Measurements from ENCODE around the gene ERBB2.
"Not testable (repeated sequence)": the region's sequence is repeated elsewhere in the genome, so short reads cannot be mapped to it uniquely, and the experiment has no call there.

ERBB2 gene

DNA sequence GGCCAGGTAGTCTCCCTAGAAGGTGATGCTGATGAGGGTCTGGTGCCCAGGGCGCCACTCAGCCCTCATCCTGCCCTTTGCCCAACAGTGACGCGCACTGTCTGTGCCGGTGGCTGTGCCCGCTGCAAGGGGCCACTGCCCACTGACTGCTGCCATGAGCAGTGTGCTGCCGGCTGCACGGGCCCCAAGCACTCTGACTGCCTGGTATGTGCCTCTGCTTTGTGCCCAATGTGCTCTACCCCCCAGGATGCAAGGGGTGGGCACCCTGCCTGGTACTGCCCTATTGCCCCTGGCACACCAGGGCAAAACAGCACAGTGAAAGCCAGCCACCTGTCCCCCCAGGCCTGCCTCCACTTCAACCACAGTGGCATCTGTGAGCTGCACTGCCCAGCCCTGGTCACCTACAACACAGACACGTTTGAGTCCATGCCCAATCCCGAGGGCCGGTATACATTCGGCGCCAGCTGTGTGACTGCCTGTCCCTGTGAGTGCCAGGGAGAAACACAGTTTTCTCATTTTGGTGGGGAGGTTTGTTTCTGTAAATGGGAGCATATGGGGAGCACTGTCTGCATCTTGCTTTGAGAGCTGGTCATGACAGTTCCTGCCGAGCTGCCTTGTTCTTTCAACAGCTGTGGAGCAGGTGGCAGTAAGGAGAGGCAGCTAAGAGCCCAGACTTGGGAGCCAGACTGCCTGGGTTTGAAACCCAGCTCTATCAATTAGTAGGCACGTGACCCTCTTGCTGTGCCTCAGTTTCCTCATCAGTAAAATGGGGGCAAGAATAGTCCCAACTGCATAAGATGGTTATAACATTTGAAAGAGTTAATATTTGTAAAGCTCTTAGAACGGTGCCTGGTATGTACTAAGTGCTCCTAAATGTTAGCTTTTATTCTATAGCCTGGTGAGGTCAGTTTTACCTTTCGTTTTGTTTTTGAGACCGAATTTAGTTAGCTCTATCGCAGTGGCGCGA, 10.4 kb downstream of the ERBB2 start:
- no peak overlapping the region for H3K18ac ChIP-seq (ENCODE audit: low read length)
- H2BK15ac ChIP-seq (ENCODE audit: low read length), result no peak overlapping the region
- no peak for DNase-seq (ENCODE audit: low spot score)
- H2AFZ ChIP-seq (ENCODE audit: low read length), result no peak overlapping the region
- H4K8ac ChIP-seq (ENCODE audit: low read depth, low read length), result no peak overlapping the region
- no peaks in the 10 kb centered on the region for H3K27me3 ChIP-seq (ENCODE audit: control insufficient read depth in 3 of 3, insufficient read depth in 3 of 3, low read depth in 1 of 3, low read length in 3 of 3)
- no CpG with 5 or more reads among the region's 20 CpGs for WGBS, 2 donors (ENCODE audit: extremely low coverage in 2 of 2, insufficient read length in 2 of 2, insufficient replicate concordance in 1 of 2)
- no peak overlapping the region for H2BK5ac ChIP-seq (ENCODE audit: low read length)
- no peak overlapping the region for H4K91ac ChIP-seq (ENCODE audit: low read depth, low read length, poor library complexity)
- no peak overlapping the region for H3K27ac ChIP-seq (replicated peaks; ENCODE audit: low read length)
- peak overlapping the region; percentile 36 for H3K23ac ChIP-seq (ENCODE audit: low read depth, low read length, poor library complexity)
- no peak overlapping the region for H3K4me2 ChIP-seq (ENCODE audit: insufficient read depth, low read length, poor library complexity, severe bottlenecking)
- H3K14ac ChIP-seq (ENCODE audit: low read length), result no peak overlapping the region
- H3K9me3 ChIP-seq (replicated peaks in 1 of 2; ENCODE audit: control insufficient read depth in 2 of 2, insufficient read depth in 1 of 2, low read depth in 1 of 2, low read length in 2 of 2), result no peaks in the 10 kb centered on the region
- H2BK12ac ChIP-seq (ENCODE audit: low read length), result no peak overlapping the region
- no peak overlapping the region for H3K4ac ChIP-seq (ENCODE audit: low read length)
- H3K4me1 ChIP-seq (ENCODE audit: control insufficient read depth in 2 of 2, insufficient read depth in 1 of 2, low read depth in 1 of 2, low read length in 2 of 2), result peaks cover 0 to 4% of the 10 kb centered on the region in 2 donors
- H3K9ac ChIP-seq (ENCODE audit: low read depth, low read length, poor library complexity), result peak overlapping the region; percentile 17
- H2BK120ac ChIP-seq (ENCODE audit: low read depth, low read length), result no peak overlapping the region
- H3K79me1 ChIP-seq (ENCODE audit: low read depth, low read length), result peaks cover 17% of the 10 kb centered on the region
- H2AK5ac ChIP-seq (ENCODE audit: low read depth, low read length), result no peak overlapping the region
- H3K36me3 ChIP-seq (replicated peaks in 1 of 2; ENCODE audit: control insufficient read depth in 2 of 2, insufficient read depth in 2 of 2, low read length in 2 of 2), result peaks cover 54 to 78% of the 10 kb centered on the region in 2 donors
- H3K4me3 ChIP-seq (ENCODE audit: low read length in 2 of 2), result peak overlapping the region in 1 of 2 donors; percentile 64

- H2BK120ac ChIP-seq (ENCODE audit: low read depth, low read length); H3K27me3 ChIP-seq (ENCODE audit: control insufficient read depth in 3 of 3, insufficient read depth in 3 of 3, low read depth in 1 of 3, low read length in 3 of 3); H3K4me3 ChIP-seq (ENCODE audit: low read length in 2 of 2); H2BK12ac ChIP-seq (ENCODE audit: low read length); H4K91ac ChIP-seq (ENCODE audit: low read depth, low read length, poor library complexity); H3K4me2 ChIP-seq (ENCODE audit: insufficient read depth, low read length, poor library complexity, severe bottlenecking); DNase-seq (ENCODE audit: low spot score); H3K9me3 ChIP-seq (replicated peaks in 1 of 2; ENCODE audit: control insufficient read depth in 2 of 2, insufficient read depth in 1 of 2, low read depth in 1 of 2, low read length in 2 of 2); H3K4ac ChIP-seq (ENCODE audit: low read length); H3K23ac ChIP-seq (ENCODE audit: low read depth, low read length, poor library complexity); H2AFZ ChIP-seq (ENCODE audit: low read length); H2BK5ac ChIP-seq (ENCODE audit: low read length); H3K14ac ChIP-seq (ENCODE audit: low read length); H2BK15ac ChIP-seq (ENCODE audit: low read length); H2AK5ac ChIP-seq (ENCODE audit: low read depth, low read length); H3K4me1 ChIP-seq (ENCODE audit: control insufficient read depth in 2 of 2, insufficient read depth in 1 of 2, low read depth in 1 of 2, low read length in 2 of 2); H3K9ac ChIP-seq (ENCODE audit: low read depth, low read length, poor library complexity); H4K8ac ChIP-seq (ENCODE audit: low read depth, low read length); H3K27ac ChIP-seq (replicated peaks; ENCODE audit: low read length); H3K18ac ChIP-seq (ENCODE audit: low read length): not testable (repeated sequence)
- Histone ChIP-seq H3K36me3 (replicated peaks in 1 of 2; ENCODE audit: control insufficient read depth in 2 of 2, insufficient read depth in 2 of 2, low read length in 2 of 2) (peaks cover 62 to 86% of the 10 kb centered on the region in 2 donors), H3K79me1 (ENCODE audit: low read depth, low read length) (peaks cover 15% of the 10 kb centered on the region)
- no CpG with 5 or more reads among the region's 11 CpGs for WGBS, 2 donors (ENCODE audit: extremely low coverage in 2 of 2, insufficient read length in 2 of 2, insufficient replicate concordance in 1 of 2)
Measured at GRCh38 chr17:39711071-39711470, 11.2 kb downstream of the ERBB2 start.

- no peak overlapping the region for H2BK120ac ChIP-seq (ENCODE audit: low read depth, low read length)
- H3K4me1 ChIP-seq (ENCODE audit: control insufficient read depth in 2 of 2, insufficient read depth in 1 of 2, low read depth in 1 of 2, low read length in 2 of 2), result no peaks in the 10 kb centered on the region
- H4K91ac ChIP-seq (ENCODE audit: low read depth, low read length, poor library complexity), result no peak overlapping the region
- H3K4ac ChIP-seq (ENCODE audit: low read length), result no peak overlapping the region
- no peak overlapping the region for H3K18ac ChIP-seq (ENCODE audit: low read length)
- H4K8ac ChIP-seq (ENCODE audit: low read depth, low read length), result no peak overlapping the region
- H2AFZ ChIP-seq (ENCODE audit: low read length), result no peak overlapping the region
- H3K4me3 ChIP-seq (ENCODE audit: low read length in 2 of 2), result no peak overlapping the region
- H2BK15ac ChIP-seq (ENCODE audit: low read length), result no peak overlapping the region
- H3K27me3 ChIP-seq (ENCODE audit: control insufficient read depth in 3 of 3, insufficient read depth in 3 of 3, low read depth in 1 of 3, low read length in 3 of 3), result no peaks in the 10 kb centered on the region
- H3K23ac ChIP-seq (ENCODE audit: low read depth, low read length, poor library complexity), result peak overlapping the region; percentile 39
- peaks cover 66 to 88% of the 10 kb centered on the region in 2 donors for H3K36me3 ChIP-seq (replicated peaks in 1 of 2; ENCODE audit: control insufficient read depth in 2 of 2, insufficient read depth in 2 of 2, low read length in 2 of 2)
- no peak overlapping the region for H3K14ac ChIP-seq (ENCODE audit: low read length)
- H3K4me2 ChIP-seq (ENCODE audit: insufficient read depth, low read length, poor library complexity, severe bottlenecking), result no peak overlapping the region
- no peak overlapping the region for H2BK12ac ChIP-seq (ENCODE audit: low read length)
- no peak overlapping the region for H3K27ac ChIP-seq (replicated peaks; ENCODE audit: low read length)
- no peak overlapping the region for H3K9ac ChIP-seq (ENCODE audit: low read depth, low read length, poor library complexity)
- no CpG with 5 or more reads among the region's 10 CpGs for WGBS, 2 donors (ENCODE audit: extremely low coverage in 2 of 2, insufficient read length in 2 of 2, insufficient replicate concordance in 1 of 2)
- H2AK5ac ChIP-seq (ENCODE audit: low read depth, low read length), result no peak overlapping the region
- peaks cover 10% of the 10 kb centered on the region for H3K79me1 ChIP-seq (ENCODE audit: low read depth, low read length)
- no peak overlapping the region for H2BK5ac ChIP-seq (ENCODE audit: low read length)
- no peaks in the 10 kb centered on the region for H3K9me3 ChIP-seq (replicated peaks in 1 of 2; ENCODE audit: control insufficient read depth in 2 of 2, insufficient read depth in 1 of 2, low read depth in 1 of 2, low read length in 2 of 2)
- DNase-seq (ENCODE audit: low spot score), result no peak
Measured at GRCh38 chr17:39711851-39712250, 12.0 kb downstream of the ERBB2 start.

GRCh38 chr17:39714234-39714633, 14.4 kb downstream of the ERBB2 start:
- Histone ChIP-seq H2BK5ac (ENCODE audit: low read length) (no peak overlapping the region), H3K9ac (ENCODE audit: low read depth, low read length, poor library complexity) (no peak overlapping the region), H3K4me2 (ENCODE audit: insufficient read depth, low read length, poor library complexity, severe bottlenecking) (no peak overlapping the region), H3K4ac (ENCODE audit: low read length) (no peak overlapping the region), H4K91ac (ENCODE audit: low read depth, low read length, poor library complexity) (no peak overlapping the region), H3K18ac (ENCODE audit: low read length) (no peak overlapping the region), H2AFZ (ENCODE audit: low read length) (no peak overlapping the region), H3K79me1 (ENCODE audit: low read depth, low read length) (peaks cover 8% of the 10 kb centered on the region), H3K27me3 (ENCODE audit: control insufficient read depth in 3 of 3, insufficient read depth in 3 of 3, low read depth in 1 of 3, low read length in 3 of 3) (no peaks in the 10 kb centered on the region), H4K8ac (ENCODE audit: low read depth, low read length) (no peak overlapping the region), H3K23ac (ENCODE audit: low read depth, low read length, poor library complexity) (no peak overlapping the region), H3K14ac (ENCODE audit: low read length) (no peak overlapping the region), H3K9me3 (replicated peaks in 1 of 2; ENCODE audit: control insufficient read depth in 2 of 2, insufficient read depth in 1 of 2, low read depth in 1 of 2, low read length in 2 of 2) (no peaks in the 10 kb centered on the region), H2BK120ac (ENCODE audit: low read depth, low read length) (no peak overlapping the region), H3K27ac (replicated peaks; ENCODE audit: low read length) (no peak overlapping the region), H3K4me3 (ENCODE audit: low read length in 2 of 2) (no peak overlapping the region), H3K4me1 (ENCODE audit: control insufficient read depth in 2 of 2, insufficient read depth in 1 of 2, low read depth in 1 of 2, low read length in 2 of 2) (no peaks in the 10 kb centered on the region), H3K36me3 (replicated peaks in 1 of 2; ENCODE audit: control insufficient read depth in 2 of 2, insufficient read depth in 2 of 2, low read length in 2 of 2) (peaks cover 57 to 87% of the 10 kb centered on the region in 2 donors), H2BK15ac (ENCODE audit: low read length) (no peak overlapping the region), H2BK12ac (ENCODE audit: low read length) (no peak overlapping the region), H2AK5ac (ENCODE audit: low read depth, low read length) (no peak overlapping the region)
- WGBS, 2 donors (ENCODE audit: extremely low coverage in 2 of 2, insufficient read length in 2 of 2, insufficient replicate concordance in 1 of 2), result no CpG with 5 or more reads among the region's 4 CpGs
- no peak for DNase-seq (ENCODE audit: low spot score)

Data from neuronal stem cell (in vitro differentiated cells).